H1 (cell line): ENCODE data around the gene ANXA8L1. TPM values are rescaled to one million over a fixed set of nuclear protein-coding genes. Genes with fewer than 3 reads are reported as not detected.
"Not testable (repeated sequence)": the region's sequence is repeated elsewhere in the genome, so short reads cannot be mapped to it uniquely, and the experiment has no call there.

Experiments
- CTCF ChIA-PET: fragments of 300-600 bp; sonication (Branson Sonifier 250); formaldehyde crosslinking; loops from one replicate; lab custom pipeline; 2021; ENCODE audit not compliant: partially characterized antibody; lab: Charles Lee
- POLR2A ChIA-PET: fragments of 300-600 bp; sonication (Branson Sonifier 250); formaldehyde crosslinking; loops from one replicate; lab custom pipeline; 2021; ENCODE audit warnings: inconsistent platforms; ENCODE audit not compliant: partially characterized antibody; lab: Charles Lee
- DNase-seq, 2 experiments: peaks; one replicate each; pipeline versions ENCODE4 v3.0.0 to v3.0.0-alpha.2; 2010 to 2022; ENCODE audit warnings: low spot score in 2 of 2, low read depth in 1 of 2, mixed read lengths in 1 of 2
- FAIRE-seq: peaks from 2 replicates; lab custom pipeline; 2011; peaks lifted over from hg19 to GRCh38; lab: Jason Lieb, UNC
- H2AFZ ChIP-seq: 2 replicates; pipeline ENCODE4 v1.8.1; 2012; ENCODE audit warnings: low read length, inconsistent platforms
- H2AK5ac ChIP-seq: 2 replicates; pipeline ENCODE4 v1.6.1; 2013; ENCODE audit warnings: low read depth, low read length
- H2BK120ac ChIP-seq: replicated peaks from 2 replicates; pipeline ENCODE3; 2013; ENCODE audit warnings: low read depth, low read length, inconsistent platforms
- H2BK12ac ChIP-seq: 2 replicates; pipeline ENCODE4 v1.6.1; 2013; ENCODE audit warnings: low read depth, low read length
- H2BK15ac ChIP-seq: 2 replicates; pipeline ENCODE4 v1.6.1; 2013; ENCODE audit warnings: low read length
- H2BK20ac ChIP-seq: 2 replicates; pipeline ENCODE4 v1.6.1; 2013; ENCODE audit warnings: low read length
- H2BK5ac ChIP-seq: 2 replicates; pipeline ENCODE4 v1.6.1; 2013; ENCODE audit warnings: low read depth, low read length
- H3K14ac ChIP-seq: 2 replicates; pipeline ENCODE4 v1.6.1; 2013; ENCODE audit warnings: inconsistent platforms; ENCODE audit not compliant: insufficient read length
- H3K18ac ChIP-seq: 2 replicates; pipeline ENCODE4 v1.6.1; 2013; ENCODE audit warnings: low read length; ENCODE audit errors: extremely low read depth
- H3K23ac ChIP-seq: 2 replicates; pipeline ENCODE4 v1.6.1; 2013; ENCODE audit warnings: inconsistent platforms; ENCODE audit not compliant: insufficient read length
- H3K23me2 ChIP-seq: 2 replicates; pipeline ENCODE4 v1.6.1; 2013; ENCODE audit warnings: low read depth, low read length
- H3K27ac ChIP-seq: 2 replicates; pipeline ENCODE4 v1.6.1; 2011; ENCODE audit warnings: low read depth, low read length, inconsistent platforms
- H3K27me3 ChIP-seq, 4 experiments: replicated peaks in 1 of 4; 1 replicate in 1 of 4; 2 replicates in 3 of 4; pipeline versions ENCODE4 v1.6.1 to v1.8.1; 2011 to 2013; ENCODE audit warnings: low read length in 3 of 4, mild to moderate bottlenecking in 3 of 4, inconsistent platforms in 2 of 4, mixed read lengths in 2 of 4, moderate library complexity in 1 of 4; ENCODE audit not compliant: control insufficient read depth in 3 of 4, insufficient read depth in 3 of 4; ENCODE audit errors: extremely low read depth in 1 of 4
- H3K36me3 ChIP-seq, 4 experiments: 2 replicates each; pipeline versions ENCODE4 v1.6.1 to v1.8.1; 2011 to 2013; ENCODE audit warnings: mild to moderate bottlenecking in 4 of 4, low read length in 3 of 4, moderate library complexity in 2 of 4, control low read depth in 1 of 4, inconsistent platforms in 1 of 4; ENCODE audit not compliant: insufficient read depth in 4 of 4, control insufficient read depth in 2 of 4
- H3K4ac ChIP-seq: replicated peaks from 2 replicates; pipeline ENCODE3; 2013; ENCODE audit warnings: low read length, low read depth, mixed read lengths, inconsistent platforms; ENCODE audit not compliant: insufficient read length
- H3K4me1 ChIP-seq, 4 experiments: replicated peaks in 1 of 4; 1 replicate in 1 of 4; 2 replicates in 3 of 4; pipeline versions ENCODE4 v1.6.1 to v1.8.1; 2011 to 2013; ENCODE audit warnings: low read length in 3 of 4, inconsistent platforms in 2 of 4, mixed read lengths in 1 of 4; ENCODE audit not compliant: insufficient read depth in 4 of 4, control insufficient read depth in 3 of 4
- H3K4me2 ChIP-seq, 2 experiments: 2 replicates each; pipeline versions ENCODE4 v1.6.1 to v1.8.1; 2011 to 2013; ENCODE audit warnings: low read depth in 2 of 2, low read length in 2 of 2, control low read depth in 1 of 2, inconsistent platforms in 1 of 2, mild to moderate bottlenecking in 1 of 2; ENCODE audit not compliant: insufficient read depth in 1 of 2
- H3K4me3 ChIP-seq, 4 experiments: fragments of 200-600, 300-600 bp in 1 of 4; sonication (generic), shearing (Covaris generic), sonication (Bioruptor Twin) in 1 of 4; 2 replicates each; pipeline versions ENCODE4 v1.5.1 to v1.8.1; 2011 to 2016; ENCODE audit warnings: low read length in 4 of 4, low read depth in 3 of 4, control low read depth in 2 of 4, inconsistent platforms in 2 of 4, mild to moderate bottlenecking in 2 of 4, mixed read lengths in 1 of 4, moderate library complexity in 1 of 4; ENCODE audit not compliant: insufficient read depth in 2 of 4; ENCODE audit errors: extremely low read depth in 1 of 4
- H3K56ac ChIP-seq: replicated peaks from 2 replicates; pipeline ENCODE3; 2013; ENCODE audit warnings: low read depth, mild to moderate bottlenecking, mixed read lengths, low read length, inconsistent platforms; ENCODE audit not compliant: insufficient read length
- H3K79me1 ChIP-seq: 2 replicates; pipeline ENCODE4 v1.6.1; 2013; ENCODE audit warnings: low read depth, low read length, control low read depth
- H3K79me2 ChIP-seq, 2 experiments: 2 replicates each; pipeline versions ENCODE4 v1.6.1 to v1.8.1; 2012 to 2013; ENCODE audit warnings: low read length in 2 of 2, mild to moderate bottlenecking in 2 of 2, inconsistent platforms in 1 of 2; ENCODE audit not compliant: insufficient read depth in 2 of 2, control insufficient read depth in 1 of 2
- H3K9ac ChIP-seq, 4 experiments: replicated peaks in 1 of 4; 1 replicate in 1 of 4; 2 replicates in 3 of 4; pipeline versions ENCODE4 v1.6.1 to v1.8.1; 2011 to 2013; ENCODE audit warnings: low read depth in 3 of 4, low read length in 3 of 4, control low read depth in 2 of 4, mild to moderate bottlenecking in 2 of 4, moderate library complexity in 2 of 4, inconsistent platforms in 1 of 4; ENCODE audit errors: extremely low read depth in 1 of 4
- H3K9me3 ChIP-seq, 2 experiments: 2 replicates each; pipeline versions ENCODE4 v1.6.1 to v1.8.1; 2012 to 2013; ENCODE audit warnings: mild to moderate bottlenecking in 2 of 2, moderate library complexity in 2 of 2, control low read depth in 1 of 2, inconsistent platforms in 1 of 2, low read depth in 1 of 2, low read length in 1 of 2, mixed read lengths in 1 of 2; ENCODE audit not compliant: insufficient read depth in 2 of 2
- H4K20me1 ChIP-seq, 2 experiments: replicated peaks in 1 of 2; 2 replicates each; pipeline versions ENCODE3 to v1.8.1; 2011 to 2013; ENCODE audit warnings: inconsistent platforms in 2 of 2, low read length in 2 of 2, mild to moderate bottlenecking in 1 of 2; ENCODE audit not compliant: insufficient read depth in 2 of 2, control insufficient read depth in 1 of 2
- H4K5ac ChIP-seq: 2 replicates; pipeline ENCODE4 v1.6.1; 2013; ENCODE audit warnings: low read length, low read depth, mixed read lengths, inconsistent platforms; ENCODE audit not compliant: insufficient read length
- H4K8ac ChIP-seq: 2 replicates; pipeline ENCODE4 v1.8.0; 2013; ENCODE audit warnings: mild to moderate bottlenecking, moderate library complexity, low read length, inconsistent platforms; ENCODE audit not compliant: insufficient read depth; ENCODE audit errors: extremely low read depth
- H4K91ac ChIP-seq: replicated peaks from 2 replicates; pipeline ENCODE3; 2013; ENCODE audit warnings: low read length, mixed read lengths, inconsistent platforms; ENCODE audit not compliant: insufficient read length
- WGBS, 2 experiments: shearing (Covaris generic) in 1 of 2; methylation state at CpG; one replicate each; pipeline versions ENCODE4 v1.1.6 to v1.1.7; 2013 to 2015; ENCODE audit warnings: low lambda C conversion rate in 2 of 2, mixed read lengths in 2 of 2, inconsistent platforms in 1 of 2, low coverage in 1 of 2, missing lambda C conversion rate in 1 of 2; ENCODE audit not compliant: insufficient replicate concordance in 2 of 2, insufficient coverage in 1 of 2, insufficient read length in 1 of 2; ENCODE audit errors: extremely low coverage in 1 of 2, missing lambda C conversion rate in 1 of 2; 5-methylcytosine and 5-hydroxymethylcytosine counted together
- polyA plus RNA-seq, 7 experiments: library from polyadenylated mRNA; depleted of rRNA in 3 of 7; stranded (reverse) in 5 of 7; unstranded in 2 of 7; fragments of >200 nt in 5 of 7; fragments of 200-250 nt in 2 of 7; gene quantifications; 1 replicate in 5 of 7; 2 replicates in 1 of 7; 4 replicates in 1 of 7; pipeline versions ENCODE4 v1.2.1 to v1.2.3, GENCODE V29; 2011 to 2013; ENCODE audit warnings: missing spikeins in 2 of 7, mixed read lengths in 2 of 7
- total RNA-seq: library from RNA; stranded (reverse); fragmentation: NEBNext Ultra II Directional; extraction: Animal tissue kit (Norgen Biotek cat#: 25700); gene quantifications from 2 replicates; pipeline ENCODE4 v1.2.1, GENCODE V29; 2021

The ANXA8L1 gene
- total and polyA plus RNA-seq, 2 of the 8 experiments (the other 6 are each of a cell fraction or from before 2014, with no cell fraction given) = not detected

DNA sequence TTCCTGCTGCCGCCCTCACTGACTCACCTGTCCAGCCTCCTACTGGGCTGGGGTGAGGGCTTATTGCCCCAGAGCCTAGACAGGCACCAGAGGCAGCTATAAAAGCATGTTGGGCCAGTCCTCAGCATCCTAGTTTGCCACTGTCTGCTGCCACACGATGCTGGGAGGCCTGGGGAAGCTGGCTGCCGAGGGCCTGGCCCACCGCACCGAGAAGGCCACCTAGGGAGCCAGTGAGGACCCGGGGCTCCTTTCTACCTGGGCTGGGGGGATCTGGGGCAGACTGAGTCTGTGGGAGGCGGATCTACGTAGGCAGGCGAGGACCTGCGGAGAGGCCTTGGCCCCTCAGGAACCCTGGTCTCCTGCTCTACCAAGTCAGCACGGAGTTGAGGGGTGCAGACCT lies 6.6 kb upstream of the ANXA8L1 start:
- H2BK5ac ChIP-seq, FAIRE-seq, DNase-seq, H3K9me3 ChIP-seq, H3K18ac ChIP-seq, H4K8ac ChIP-seq, H2BK12ac ChIP-seq, H2BK120ac ChIP-seq, H3K79me2 ChIP-seq, H3K23ac ChIP-seq, H3K4me3 ChIP-seq, H2BK20ac ChIP-seq, H2AK5ac ChIP-seq, H4K5ac ChIP-seq, H3K4me2 ChIP-seq, H3K79me1 ChIP-seq, H3K23me2 ChIP-seq, H3K9ac ChIP-seq, CTCF ChIA-PET, H4K91ac ChIP-seq, H2BK15ac ChIP-seq, H3K27me3 ChIP-seq, POLR2A ChIA-PET, H3K4me1 ChIP-seq, H3K14ac ChIP-seq, H4K20me1 ChIP-seq, H2AFZ ChIP-seq, H3K36me3 ChIP-seq, H3K27ac ChIP-seq, H3K4ac ChIP-seq, H3K56ac ChIP-seq: not testable (repeated sequence)
- 93% methylated on average over 3 of the region's 11 CpGs; no CpG with 5 or more reads in 1 of the 2 experiments for WGBS, 2 experiments

DNA sequence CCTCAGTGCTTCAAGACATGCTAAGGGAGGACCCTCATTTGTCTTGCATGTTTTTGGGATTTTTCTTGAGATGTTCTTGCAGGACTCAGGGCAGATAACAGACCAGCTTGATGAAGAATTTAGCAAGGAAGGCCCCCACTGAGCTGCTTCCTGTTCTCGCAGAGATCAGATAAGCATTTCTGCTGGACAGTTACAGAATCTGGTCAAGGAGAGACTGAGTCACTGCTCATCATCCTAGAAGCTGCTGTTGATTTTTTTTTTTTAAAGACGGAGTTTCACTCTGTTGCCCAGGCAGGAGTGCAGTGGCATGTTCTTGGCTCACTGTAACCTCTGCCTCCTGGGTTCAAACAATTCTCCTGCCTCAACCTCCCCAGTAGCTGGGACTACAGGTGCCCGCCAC lies 1.2 kb upstream of the ANXA8L1 start:
- H3K4me2 ChIP-seq, H3K56ac ChIP-seq, H4K20me1 ChIP-seq, H3K9me3 ChIP-seq, H3K36me3 ChIP-seq, H2BK12ac ChIP-seq, H3K18ac ChIP-seq, FAIRE-seq, H3K79me1 ChIP-seq, H2AFZ ChIP-seq, H3K4ac ChIP-seq, H3K14ac ChIP-seq, H3K27me3 ChIP-seq, H3K23ac ChIP-seq, H3K27ac ChIP-seq, H2AK5ac ChIP-seq, DNase-seq, H2BK15ac ChIP-seq, H4K8ac ChIP-seq, H3K9ac ChIP-seq, H3K4me1 ChIP-seq, H2BK20ac ChIP-seq, H4K91ac ChIP-seq, POLR2A ChIA-PET, H2BK5ac ChIP-seq, H2BK120ac ChIP-seq, H3K4me3 ChIP-seq, CTCF ChIA-PET, H4K5ac ChIP-seq, H3K23me2 ChIP-seq, H3K79me2 ChIP-seq: not testable (repeated sequence)
- WGBS, 2 experiments = 100% methylated on average over 2 of the region's 3 CpGs; no CpG with 5 or more reads in 1 of the 2 experiments
